Measurements from ENCODE around the gene TMEM238.

The TMEM238 gene

DNA sequence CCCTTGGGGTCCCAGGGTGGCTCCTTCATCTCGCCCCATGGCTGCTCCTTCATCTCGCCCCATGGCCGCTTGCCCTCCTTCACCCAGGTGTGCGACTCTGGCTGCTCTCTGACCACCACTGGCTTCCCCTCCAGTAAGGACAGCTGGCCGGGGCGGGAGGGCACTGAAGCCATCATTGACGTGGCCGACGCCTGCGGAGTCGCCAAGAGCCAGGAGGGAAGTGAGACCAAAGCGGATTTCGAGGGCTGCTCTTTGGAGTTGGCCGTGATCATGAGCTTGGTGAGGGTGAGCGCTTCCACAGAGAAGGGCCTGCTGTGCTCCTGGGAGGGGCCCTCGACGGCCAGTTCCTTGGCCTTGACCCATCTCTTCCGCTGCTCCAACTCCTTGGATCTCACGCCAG lies 25.6 kb downstream of the TMEM238 start:
- no peak for DNase-seq (ENCODE audit: low read depth)

DNA sequence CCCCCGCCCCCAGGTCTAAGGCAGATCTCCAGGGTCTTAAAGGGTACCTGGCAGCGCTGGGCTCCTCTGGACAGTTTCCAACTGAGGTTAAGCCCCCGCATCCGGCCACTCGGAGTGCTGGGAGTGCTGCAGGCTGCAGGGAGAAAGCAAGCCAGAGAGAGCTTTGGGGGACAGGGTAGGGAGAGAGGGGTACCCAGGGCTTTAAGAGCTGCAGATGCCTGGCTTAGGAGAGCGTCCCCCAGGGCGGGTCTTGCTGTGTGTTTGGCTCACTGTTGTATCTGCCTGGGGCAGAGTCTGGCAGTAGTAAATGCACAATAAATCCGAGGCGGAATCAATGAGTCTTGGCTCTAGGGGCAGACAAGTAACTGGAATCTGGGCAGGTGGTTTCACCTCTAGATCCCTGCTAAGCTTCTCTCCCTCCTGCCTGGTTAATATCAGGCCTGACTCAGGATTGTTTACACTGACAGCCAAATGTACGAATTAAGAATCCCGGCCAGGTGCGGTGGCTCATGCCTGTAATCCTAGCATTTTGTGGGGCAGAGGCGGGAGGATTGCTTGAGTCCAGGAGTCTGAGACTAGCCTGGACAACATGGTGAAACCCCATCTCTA lies 28.8 kb downstream of the TMEM238 start:
- no peak for DNase-seq (ENCODE audit: low read depth)

DNA sequence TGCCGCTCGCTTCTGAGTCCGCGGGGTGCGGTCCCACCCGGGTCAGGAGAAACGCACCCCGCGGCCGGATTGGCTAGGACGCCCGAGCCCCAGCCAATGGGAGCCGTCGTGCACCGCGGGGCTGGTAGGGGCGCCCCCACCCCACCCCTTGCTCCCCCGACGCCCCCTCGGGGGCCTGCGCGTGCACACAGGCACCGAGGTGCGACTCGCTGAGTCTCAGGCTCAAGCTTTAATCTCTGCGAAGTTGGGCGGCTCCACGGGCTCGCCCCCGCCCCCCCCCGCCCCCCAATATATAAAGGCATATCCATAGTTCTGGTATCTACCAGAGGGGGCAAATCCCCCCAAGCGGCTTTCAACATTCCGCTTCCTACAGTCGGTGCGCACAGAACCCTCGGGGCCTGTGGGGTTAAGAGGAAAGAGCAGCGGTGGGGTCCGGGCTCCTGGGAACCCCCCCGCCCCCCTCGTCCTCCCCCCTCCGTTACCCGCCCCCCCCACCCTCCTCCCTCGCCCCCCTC lies 29.3 kb downstream of the TMEM238 start, which contains the start of gene COX6B2:
Gene COX6B2 (minus strand): TSS at position 22 of the 515 bp plus-strand sequence. CDS start 198 bp downstream, outside the sequence.
- no peak for DNase-seq (ENCODE audit: low read depth)

DNA sequence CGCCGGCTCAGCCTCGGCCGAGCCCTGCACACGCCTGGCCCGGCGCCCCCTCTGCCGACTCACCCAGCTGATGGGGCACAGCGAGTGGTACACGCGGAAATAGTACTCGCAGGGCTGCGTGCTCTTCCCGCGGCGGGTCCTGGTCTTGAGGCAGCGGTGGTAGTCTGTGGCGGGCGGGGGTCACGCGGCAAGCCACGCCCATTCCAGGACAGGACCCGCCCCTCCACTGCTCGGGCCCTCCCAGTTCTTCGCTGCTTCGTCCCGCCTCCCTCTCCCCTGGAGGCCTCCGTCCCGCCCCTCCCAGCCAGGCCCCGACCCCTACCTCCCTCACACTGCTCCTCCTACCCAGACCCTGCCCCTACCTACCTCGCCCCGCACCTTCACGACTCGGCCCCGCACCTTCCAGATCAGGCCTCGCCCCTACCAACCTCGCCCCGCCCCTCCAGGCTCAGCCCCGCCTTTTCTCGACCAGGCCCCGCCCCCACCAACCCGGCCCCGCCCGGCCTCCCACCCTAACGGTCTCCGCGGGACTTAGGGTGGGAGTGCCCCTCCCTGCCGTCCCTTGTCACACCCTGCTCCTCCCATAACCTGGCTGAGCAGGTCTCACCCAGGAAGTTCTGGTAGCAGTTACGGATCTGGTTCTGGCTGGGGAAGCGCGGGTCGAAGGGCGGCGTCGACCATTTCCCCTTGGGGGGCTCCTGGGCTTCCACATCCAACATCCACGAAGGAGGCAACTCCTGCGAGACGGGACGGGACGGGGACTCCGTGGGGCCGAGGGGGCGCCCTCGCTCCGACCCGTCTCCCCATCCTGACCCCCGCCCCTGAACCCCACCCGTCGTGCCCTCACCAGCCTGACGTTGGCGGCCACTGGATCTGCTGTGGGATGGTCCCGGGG lies 30.0 kb downstream of the TMEM238 start:
- DNase-seq (ENCODE audit: low read depth): peak; percentile 32

DNA sequence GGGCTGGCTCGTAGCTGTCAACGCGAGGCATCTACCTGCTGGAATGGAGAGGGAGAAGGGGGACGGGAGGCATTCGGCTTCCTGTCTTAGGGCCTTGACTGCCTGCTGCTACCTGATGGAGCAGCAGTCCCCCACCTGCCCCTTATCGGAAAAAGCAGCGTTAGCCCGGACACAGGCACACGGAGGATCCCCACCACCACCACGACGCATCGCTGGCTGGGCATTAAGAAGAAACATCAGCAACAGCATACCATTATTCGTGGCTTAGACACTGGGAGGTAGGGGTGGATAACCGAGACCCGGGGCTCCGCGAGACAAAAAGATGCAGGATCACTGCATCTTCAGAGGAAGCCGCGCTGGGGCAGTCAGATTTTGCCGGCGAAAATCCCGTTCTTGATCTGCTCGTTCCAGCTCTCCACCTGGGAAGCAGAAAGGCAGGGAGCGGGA lies 30.7 kb downstream of the TMEM238 start:
- DNase-seq (ENCODE audit: low read depth): no peak

DNA sequence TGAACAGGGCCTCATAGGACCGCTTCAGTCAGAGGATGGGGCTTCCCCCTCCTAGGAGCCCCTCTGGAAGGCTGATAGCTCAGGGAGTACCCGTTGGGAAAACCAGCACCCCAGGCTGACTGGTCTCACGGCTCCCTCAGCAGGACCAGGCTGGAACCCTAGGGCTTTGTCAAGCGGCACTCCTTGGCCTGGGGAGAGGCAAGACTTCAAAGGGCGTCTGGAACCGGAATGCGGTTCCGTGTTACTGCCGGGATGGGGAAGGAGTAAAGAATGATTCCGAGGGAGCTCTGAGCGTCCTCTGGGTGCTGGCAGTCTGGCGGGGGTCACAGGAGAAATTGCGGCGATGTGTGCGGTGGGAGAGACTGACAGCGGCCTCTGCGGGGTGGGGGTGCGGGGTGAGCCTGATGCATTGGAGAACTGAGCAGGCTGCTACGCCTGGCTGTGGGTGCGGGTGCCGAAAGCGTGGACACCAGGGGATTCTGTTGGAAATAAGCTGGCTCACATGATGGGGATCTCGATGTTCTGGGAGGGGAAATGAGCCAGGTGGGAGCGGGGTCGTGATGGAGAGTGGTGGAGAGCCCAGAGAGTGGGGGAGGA lies 31.4 kb downstream of the TMEM238 start:
- DNase-seq (ENCODE audit: low read depth): no peak

GRCh38 chr19:55352040-55352439 lies 32.1 kb downstream of the TMEM238 start:
- DNase-seq (ENCODE audit: low read depth): no peak

DNA sequence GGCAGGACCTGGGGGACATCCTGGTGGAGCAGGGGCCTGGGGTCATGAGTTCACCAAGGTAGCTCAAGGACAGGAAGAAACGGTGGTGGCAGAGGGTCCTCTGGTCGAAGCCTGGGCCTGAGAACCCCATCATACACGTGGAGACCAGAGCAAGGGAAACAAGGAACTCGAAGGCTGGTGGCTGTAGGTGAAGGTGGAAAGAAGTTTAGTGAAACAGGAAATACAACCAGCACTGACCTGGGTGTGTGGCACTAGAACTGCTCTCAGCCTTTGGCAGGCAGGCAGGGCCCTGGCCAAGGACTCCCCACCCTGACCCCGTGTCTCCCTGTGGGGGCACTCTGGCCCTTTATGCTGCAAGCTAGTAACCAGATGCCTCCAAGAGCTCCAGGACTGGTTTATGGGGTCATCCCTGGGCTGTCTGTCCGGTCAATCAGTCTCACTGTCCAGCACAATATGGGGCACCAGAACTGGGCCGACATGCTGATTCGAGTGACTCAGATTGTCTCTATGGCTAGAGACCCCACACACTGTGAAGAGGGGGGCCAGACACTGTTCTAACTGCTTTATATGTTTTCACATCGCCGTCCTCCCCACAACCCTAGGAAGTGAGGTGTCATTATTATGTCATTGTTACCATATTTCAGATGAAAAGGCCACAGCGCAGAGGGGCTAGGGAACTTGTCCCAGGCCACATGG lies 33.3 kb downstream of the TMEM238 start:
- DNase-seq (ENCODE audit: low read depth): no peak

- DNase-seq (ENCODE audit: low read depth): no peak
These were observed 35.6 kb downstream of the TMEM238 start for GRCh38 chr19:55348317-55349034.

DNA sequence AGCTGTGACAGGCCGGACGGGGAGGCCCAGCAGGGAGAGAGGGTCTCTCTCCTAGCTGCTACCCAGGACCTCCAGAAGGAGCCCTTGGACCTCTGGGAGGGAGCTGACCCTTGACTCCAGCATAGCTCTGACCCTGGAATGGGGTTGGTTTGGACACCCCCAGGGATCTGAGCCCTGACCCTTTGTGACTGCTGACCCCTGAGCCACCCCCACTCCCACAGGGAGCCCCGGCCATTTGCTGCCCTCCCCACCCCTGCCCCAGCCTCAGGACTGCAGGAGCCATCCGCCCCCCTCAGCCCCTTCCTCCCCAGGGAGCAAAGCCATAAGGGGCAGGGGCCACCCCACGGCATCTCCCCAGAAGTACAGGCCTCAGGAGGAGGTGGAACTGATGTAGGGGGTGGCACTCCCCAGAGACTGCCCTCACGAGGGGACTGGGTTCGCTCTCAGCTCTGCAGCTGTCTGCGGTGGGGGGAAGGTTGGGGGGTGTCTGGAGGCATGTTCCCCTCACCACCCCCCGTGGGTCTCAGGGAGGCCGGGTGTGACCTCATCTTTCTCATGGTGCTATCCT lies 36.6 kb downstream of the TMEM238 start:
- no peak for DNase-seq (ENCODE audit: low read depth)

- DNase-seq (ENCODE audit: low read depth): no peak
These were observed 37.2 kb downstream of the TMEM238 start for GRCh38 chr19:55346725-55347441.

- no peak for DNase-seq (ENCODE audit: low read depth)
These were observed 38.0 kb downstream of the TMEM238 start for GRCh38 chr19:55345818-55346724.

GRCh38 chr19:55345101-55345817 lies 38.8 kb downstream of the TMEM238 start:
- DNase-seq (ENCODE audit: low read depth): no peak

DNA sequence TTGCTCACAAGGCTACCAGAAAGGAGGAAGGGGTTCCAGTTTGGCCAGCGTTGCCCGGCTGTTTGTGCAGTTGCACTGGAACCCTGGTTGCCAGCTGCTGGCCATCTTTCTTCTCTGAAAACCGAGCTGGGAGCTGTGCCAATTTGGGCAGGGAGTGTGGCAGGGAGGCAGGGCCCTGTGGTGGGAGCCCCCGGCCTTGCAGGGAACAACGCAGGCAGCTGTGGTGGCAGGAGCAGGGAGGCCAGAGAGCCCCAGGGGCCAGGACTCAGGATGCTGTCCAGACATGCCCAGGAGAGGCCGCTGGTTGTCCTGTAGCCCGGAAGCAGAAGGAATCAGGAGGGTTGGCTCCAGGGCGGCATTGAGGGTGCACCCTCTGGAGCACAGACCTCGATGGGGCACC lies 39.6 kb downstream of the TMEM238 start:
- DNase-seq (ENCODE audit: low read depth): no peak

GRCh38 chr19:55341595-55342531 lies 42.2 kb downstream of the TMEM238 start:
- no peak for DNase-seq (ENCODE audit: low read depth)

DNA sequence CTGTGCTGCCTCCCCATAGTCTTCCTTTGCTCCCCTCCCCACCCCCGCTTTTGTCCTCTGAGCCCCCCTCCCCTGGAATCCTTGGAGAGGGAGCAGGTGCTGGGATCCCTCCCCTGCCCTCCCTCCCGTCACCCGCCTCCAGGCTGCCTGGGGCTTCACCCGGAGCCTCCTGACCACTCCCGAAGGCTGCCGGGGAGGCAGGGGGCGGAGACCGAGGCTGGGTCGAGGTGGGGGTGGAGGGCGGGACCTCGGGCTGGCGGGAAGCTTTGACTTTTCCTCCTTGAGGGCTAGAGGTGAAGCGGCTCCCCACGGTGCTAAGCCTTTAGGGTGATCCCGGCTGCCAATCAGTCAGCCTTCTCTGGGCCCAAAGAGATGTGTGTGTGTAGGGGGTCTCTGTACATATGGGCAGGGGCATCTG lies 42.9 kb downstream of the TMEM238 start:
- DNase-seq (ENCODE audit: low read depth): peak; percentile 52

DNA sequence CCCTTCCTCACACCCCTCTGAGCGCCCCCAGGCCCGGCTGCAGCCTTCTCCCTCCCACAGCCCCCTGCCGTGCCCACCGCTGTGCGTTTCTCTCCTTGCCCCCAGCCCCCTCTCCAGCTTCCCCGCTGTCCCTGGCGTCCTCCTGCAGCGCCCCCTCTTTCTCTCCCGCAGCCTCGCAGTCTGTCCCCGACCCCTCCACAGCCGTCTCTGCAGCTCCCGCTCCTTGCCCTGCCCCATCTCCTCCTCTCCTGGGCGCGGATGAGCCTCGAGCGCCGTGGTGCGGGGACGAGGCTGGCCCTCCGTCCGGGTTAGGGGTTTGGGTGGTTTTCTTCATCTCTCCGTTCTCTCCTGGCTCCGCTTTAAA lies 43.3 kb downstream of the TMEM238 start:
- no peak for DNase-seq (ENCODE audit: low read depth)
